ENCODE measurements around the gene BEST1.
"Not testable (repeated sequence)": the region's sequence is repeated elsewhere in the genome, so short reads cannot be mapped to it uniquely, and the experiment has no call there.

The BEST1 gene

GRCh38 chr11:61948505-61948904 lies 1.6 kb upstream of the BEST1 start:
- DNase-seq (ENCODE audit: low read depth in 2 of 2) = no peak

DNA sequence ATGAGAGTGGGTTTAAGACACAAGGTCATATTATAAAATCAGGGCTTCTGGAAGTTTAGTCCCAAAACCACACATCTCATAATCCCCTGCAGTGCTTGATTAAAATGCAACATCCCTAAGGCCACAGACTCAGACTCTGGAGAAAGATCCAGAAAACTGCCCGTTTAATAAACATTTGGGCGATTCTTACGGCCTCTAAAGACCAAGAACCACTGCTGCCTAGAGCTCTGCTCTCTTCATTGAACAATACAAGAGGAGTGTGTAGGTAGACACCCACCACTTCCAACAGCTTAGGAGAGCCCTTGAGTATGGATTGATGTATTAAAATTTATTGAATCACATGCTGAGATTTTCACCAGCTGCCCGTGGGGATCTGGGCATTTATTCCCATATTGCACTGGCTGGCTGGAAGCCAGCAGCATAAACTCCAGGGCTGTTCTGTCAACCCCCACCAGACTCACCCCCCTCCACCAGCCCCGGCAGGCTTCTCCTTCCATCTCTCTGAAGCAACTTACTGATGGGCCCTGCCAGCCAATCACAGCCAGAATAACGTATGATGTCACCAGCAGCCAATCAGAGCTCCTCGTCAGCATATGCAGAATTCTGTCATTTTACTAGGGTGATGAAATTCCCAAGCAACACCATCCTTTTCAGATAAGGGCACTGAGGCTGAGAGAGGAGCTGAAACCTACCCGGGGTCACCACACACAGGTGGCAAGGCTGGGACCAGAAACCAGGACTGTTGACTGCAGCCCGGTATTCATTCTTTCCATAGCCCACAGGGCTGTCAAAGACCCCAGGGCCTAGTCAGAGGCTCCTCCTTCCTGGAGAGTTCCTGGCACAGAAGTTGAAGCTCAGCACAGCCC lies 749 bp upstream of the BEST1 start:
- DNase-seq (ENCODE audit: low read depth in 2 of 2) = no peak

DNA sequence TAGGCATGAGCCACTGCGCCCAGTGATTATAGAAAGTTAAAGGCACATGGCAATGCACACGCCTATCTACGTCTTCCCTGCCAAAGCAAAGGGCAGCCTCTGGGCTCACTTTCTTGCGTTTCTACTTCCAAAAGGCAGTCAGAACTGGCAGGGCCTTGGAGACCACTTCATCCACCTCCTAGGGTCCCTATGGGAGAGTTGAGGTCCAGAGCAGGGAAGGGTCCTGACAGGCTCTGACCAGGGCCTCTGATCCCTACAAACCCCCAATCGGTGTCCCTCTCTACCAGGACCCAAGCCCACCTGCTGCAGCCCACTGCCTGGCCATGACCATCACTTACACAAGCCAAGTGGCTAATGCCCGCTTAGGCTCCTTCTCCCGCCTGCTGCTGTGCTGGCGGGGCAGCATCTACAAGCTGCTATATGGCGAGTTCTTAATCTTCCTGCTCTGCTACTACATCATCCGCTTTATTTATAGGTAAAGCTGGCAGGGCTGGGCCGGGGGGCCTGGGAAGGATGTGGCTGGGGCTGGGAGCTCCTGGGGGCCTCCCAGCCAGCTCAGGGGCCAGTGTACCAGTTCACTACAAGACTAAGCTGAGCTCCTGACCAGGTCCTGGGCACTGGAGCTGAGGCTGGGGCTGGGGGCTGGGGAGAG lies 1.5 kb downstream of the BEST1 start:
- no peak for DNase-seq (ENCODE audit: low read depth in 2 of 2)

GRCh38 chr11:61952882-61953281 lies 2.7 kb downstream of the BEST1 start:
- no peak for DNase-seq (ENCODE audit: low read depth in 2 of 2)

DNA sequence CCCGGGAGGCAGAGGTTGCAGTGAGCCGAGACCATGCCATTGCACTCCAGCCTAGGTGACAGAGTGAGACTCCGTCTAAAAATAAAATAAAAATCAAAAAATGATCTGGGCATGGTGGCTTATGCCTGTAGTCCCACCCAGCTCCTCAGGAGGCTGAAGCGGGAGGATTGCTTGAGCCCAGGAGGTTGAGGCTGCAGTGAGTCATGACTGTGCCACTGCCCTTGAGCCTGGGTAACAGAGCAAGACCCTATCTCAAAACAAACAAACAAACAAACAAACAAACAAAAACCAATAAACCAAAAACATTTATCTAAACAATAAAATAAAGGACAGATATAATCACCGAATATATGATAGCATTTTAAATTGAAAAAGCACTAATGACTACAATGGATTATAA lies 3.5 kb downstream of the BEST1 start:
- not testable (repeated sequence) for DNase-seq (ENCODE audit: low read depth in 2 of 2)

- DNase-seq (ENCODE audit: low read depth in 2 of 2) = no peak
Observed at GRCh38 chr11:61954106-61954850, 4.1 kb downstream of the BEST1 start.

DNA sequence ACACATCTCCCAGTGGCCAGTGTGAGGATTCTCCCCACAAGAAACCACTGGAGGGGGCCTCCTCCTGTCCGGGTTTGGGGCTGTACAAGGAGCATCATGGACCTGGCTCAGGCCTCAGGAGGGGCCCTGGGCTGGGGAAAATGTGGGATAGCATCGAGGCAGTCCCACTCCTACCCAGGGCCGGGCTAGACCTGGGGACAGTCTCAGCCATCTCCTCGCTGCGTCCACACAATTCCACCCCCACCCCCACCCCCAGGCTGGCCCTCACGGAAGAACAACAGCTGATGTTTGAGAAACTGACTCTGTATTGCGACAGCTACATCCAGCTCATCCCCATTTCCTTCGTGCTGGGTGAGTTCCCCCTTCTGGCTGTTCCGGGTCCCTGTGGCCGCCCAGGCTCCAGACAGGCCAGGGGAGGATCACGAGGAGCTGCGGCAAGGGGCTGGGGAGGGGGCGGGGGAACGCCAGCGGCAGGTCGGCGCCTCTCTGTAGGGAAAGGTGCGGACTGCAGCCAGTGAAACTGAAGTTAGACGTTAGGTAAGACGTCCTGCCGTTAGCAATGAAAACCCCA lies 4.8 kb downstream of the BEST1 start:
- no peak for DNase-seq (ENCODE audit: low read depth in 2 of 2)

- DNase-seq (ENCODE audit: low read depth in 2 of 2) = no peak
Observed at GRCh38 chr11:61955422-61956135, 5.4 kb downstream of the BEST1 start.

- DNase-seq (ENCODE audit: low read depth in 2 of 2) = no peak
Observed at GRCh38 chr11:61956191-61957020, 6.3 kb downstream of the BEST1 start.

DNA sequence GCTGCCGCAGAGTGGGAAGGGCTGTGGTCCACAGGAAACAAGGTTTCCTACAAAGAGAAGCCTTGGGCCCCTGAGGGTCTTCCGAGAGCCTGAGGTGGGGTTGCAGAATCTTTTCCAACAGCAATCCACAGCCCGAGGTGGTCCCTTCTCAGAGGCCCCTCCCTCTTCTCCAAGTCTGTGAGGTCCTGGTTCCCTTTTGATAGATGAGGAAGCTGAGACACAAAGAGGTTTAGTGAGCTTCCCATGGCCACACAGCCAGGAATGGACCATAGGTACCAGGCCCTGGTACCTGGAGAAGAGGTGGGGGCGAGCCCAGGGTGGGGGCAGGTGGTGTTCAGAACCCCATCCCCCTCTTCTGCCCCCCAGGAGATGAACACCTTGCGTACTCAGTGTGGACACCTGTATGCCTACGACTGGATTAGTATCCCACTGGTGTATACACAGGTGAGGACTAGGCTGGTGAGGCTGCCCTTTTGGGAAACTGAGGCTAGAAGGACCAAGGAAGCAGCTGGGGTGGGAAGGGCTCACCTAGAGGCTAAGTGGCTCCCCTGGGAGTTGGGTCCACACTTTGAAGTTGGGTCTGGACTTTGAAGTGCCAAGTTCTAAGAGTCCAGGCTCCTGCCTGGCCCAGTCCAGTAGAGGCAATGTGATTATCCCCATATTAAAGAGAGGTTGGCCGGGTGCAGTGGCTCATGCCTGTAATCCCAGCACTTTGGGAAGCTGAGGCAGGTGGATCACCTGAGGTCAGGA lies 7.0 kb downstream of the BEST1 start:
- DNase-seq (ENCODE audit: low read depth in 2 of 2) = no peak

DNA sequence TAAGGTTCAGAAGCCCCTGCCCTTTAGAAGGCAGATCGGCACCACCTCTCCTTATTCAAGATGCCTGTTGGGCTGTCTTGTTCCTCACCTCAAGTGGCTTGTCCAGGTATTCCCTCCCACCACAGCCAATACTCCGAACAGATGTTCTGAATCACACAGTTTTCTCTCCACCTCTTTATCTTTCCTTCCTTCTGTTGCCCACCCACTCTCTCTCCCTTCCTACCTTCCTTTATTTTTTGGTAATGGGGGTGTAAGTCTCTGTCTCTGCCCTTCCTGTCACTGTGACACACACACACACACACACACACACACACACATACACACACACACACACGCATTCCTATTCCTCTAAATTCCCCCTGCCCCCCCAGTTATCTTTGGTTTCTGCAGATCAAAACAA lies 8.4 kb downstream of the BEST1 start:
- no peak for DNase-seq (ENCODE audit: low read depth in 2 of 2)

GRCh38 chr11:61959114-61959513 lies 9.0 kb downstream of the BEST1 start:
- no peak for DNase-seq (ENCODE audit: low read depth in 2 of 2)

GRCh38 chr11:61959678-61960077 lies 9.5 kb downstream of the BEST1 start:
- no peak for DNase-seq (ENCODE audit: low read depth in 2 of 2)

GRCh38 chr11:61960532-61960931 lies 10.4 kb downstream of the BEST1 start:
- DNase-seq (ENCODE audit: low read depth in 2 of 2) = no peak

- DNase-seq (ENCODE audit: low read depth in 2 of 2) = no peak
Observed at GRCh38 chr11:61961570-61962212, 11.5 kb downstream of the BEST1 start.

- DNase-seq (ENCODE audit: low read depth in 2 of 2) = no peak
Observed at GRCh38 chr11:61962213-61963015, 12.3 kb downstream of the BEST1 start.

DNA sequence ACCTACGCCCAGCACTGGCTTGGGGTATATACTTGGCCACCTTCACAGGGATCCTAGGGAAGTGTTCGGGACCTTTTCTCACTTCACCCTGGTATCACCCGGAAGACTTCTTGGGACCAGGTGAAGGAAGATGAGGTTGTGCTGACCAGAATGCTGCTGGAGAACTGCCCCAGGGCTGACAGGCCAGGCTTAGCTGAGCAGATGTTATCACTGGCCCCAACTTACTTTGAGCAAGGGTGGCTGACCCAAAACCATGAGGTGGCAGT lies 12.8 kb downstream of the BEST1 start:
- DNase-seq (ENCODE audit: low read depth in 2 of 2) = no peak

GRCh38 chr11:61963282-61964057 lies 13.3 kb downstream of the BEST1 start:
- no peak for DNase-seq (ENCODE audit: low read depth in 2 of 2)
